GM12872 (cell line): ENCODE results near the gene CPAMD8.

Experiments used
- TF ChIP-seq, protein P1 (sequence below): IDR thresholded peaks from 3 replicates; pipeline ENCODE4 v1.5.1; 2011; ENCODE audit warnings: low read depth, mild to moderate bottlenecking, low read length, moderate library complexity; ENCODE audit not compliant: insufficient read depth

Gene CPAMD8

DNA sequence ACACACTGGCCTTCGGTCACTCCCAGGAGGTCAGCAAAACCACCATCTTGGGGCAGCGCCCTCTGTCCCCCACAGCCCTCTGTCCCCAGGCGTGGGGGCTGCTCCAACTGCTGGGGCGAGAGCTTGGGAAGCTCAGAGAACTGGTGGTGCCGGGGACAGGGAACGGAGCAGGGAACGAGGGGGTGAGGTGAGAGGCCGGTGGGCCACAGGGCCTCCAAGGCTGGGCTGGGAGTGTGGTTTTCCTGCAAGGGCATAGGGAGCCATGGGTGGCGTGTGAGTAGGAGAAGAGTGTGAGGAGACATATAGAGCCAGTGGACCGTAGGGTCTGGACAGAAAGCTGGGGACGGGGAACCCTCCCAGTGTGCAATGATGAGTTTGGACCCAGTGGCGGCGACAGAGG lies 103.7 kb downstream of the CPAMD8 start:
- TF ChIP-seq, protein P1, sequence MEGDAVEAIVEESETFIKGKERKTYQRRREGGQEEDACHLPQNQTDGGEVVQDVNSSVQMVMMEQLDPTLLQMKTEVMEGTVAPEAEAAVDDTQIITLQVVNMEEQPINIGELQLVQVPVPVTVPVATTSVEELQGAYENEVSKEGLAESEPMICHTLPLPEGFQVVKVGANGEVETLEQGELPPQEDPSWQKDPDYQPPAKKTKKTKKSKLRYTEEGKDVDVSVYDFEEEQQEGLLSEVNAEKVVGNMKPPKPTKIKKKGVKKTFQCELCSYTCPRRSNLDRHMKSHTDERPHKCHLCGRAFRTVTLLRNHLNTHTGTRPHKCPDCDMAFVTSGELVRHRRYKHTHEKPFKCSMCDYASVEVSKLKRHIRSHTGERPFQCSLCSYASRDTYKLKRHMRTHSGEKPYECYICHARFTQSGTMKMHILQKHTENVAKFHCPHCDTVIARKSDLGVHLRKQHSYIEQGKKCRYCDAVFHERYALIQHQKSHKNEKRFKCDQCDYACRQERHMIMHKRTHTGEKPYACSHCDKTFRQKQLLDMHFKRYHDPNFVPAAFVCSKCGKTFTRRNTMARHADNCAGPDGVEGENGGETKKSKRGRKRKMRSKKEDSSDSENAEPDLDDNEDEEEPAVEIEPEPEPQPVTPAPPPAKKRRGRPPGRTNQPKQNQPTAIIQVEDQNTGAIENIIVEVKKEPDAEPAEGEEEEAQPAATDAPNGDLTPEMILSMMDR, result no peak

DNA sequence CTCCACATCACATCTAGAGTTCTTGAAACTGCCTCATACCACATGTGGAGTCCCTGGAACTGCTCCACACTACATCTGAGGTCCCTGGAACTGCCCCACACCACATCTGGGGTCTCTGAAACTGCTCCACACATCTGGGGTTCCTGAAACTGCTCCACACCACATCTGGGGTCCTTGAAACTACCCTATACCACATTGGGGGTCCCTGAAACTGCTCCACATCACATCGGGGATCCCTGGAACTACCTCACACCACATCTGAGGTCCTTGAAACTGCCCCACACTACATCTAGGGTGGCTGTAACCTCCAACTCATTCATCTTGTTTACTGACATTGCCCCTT lies 104.0 kb downstream of the CPAMD8 start:
- TF ChIP-seq, protein P1, result no peak

DNA sequence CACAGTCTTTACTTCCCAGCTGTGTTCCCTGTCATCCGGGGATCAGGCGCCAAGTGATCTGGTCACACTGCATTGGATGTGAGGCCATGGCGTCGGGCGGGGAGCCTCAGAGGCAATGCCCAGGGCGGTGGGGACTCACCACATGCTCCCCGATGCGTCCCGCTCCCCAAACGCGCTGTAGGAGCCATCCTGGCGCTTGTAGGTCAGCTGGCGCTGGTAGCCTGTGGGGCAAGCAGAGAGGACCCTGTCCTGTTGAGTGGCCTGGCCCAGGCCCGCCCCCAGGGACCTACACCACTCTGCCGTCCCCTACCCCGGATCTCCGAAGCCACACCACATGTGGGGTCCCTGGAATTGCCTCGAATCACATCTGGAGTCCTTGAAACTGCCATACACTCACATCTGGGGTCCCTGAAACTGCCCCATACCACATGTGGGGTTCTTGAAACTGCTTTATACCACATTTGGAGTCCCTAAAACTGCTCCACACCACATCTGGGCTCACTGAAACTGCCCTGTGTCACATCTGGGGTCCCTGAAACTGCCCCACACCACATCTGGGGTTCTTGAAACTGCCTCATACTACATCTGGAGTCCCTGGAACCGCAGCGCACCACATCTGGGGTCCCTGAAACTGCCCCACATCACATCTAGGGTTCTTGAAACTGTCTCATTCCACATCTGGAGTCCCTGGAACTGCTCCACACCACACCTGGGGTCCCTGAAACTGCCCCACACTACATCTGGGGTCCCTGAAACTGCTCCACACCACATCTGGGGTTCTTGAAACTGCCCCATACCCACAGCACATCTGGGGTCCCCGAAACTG lies 104.6 kb downstream of the CPAMD8 start:
- TF ChIP-seq, protein P1, result no peak

DNA sequence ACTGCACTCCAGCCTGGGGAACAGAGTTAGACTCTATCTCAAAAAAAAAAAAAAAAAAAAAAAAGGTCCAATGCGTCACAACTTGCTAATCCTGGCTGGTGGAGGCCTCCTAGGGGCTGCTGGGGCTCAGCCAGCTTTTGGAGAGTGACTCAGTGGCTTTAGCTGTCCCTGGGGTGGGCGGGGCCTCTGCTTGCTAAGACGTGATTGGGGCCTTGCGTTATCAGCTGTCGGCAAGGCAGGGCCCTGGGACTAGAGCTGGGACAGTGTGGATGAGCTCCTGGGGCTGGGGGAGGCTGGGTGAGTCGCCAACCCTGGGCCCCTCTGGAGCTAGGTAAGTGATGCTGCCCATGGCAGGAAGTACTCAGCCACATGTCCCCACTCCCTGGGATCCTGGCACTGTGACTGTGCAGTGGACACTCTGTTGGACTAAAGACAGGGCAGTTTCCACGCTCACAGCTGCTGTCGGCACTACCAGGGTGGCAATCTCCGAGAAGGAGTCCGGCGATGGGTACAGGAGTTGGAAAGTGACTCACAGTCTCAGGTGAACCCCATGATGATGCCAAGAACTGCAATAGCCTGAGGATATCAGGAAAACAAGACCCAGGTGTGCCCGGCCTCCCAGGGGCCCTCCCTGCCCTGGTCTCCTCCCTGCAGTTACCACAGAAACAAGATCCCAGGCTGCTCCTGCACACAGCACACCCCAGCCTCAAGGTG lies 105.6 kb downstream of the CPAMD8 start:
- TF ChIP-seq, protein P1, result no peak

DNA sequence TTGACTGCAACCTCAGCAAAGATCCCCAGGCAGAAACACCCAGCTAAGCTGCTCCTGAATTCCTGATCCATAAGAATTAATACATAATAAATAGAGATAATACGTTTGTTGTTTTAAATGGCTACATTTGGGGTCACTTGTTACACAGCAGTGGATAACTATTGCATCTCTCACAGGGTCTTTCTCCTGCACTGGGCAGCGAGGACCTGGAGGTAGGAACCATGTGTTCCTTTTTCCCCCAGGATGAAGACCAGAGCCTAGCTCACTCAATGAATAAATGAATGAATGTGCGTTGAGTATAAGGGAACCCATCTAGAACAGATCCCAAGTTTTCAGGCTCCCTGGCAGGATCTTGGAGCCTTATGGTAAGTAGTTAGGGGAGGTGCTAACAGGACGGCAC lies 107.1 kb downstream of the CPAMD8 start:
- TF ChIP-seq, protein P1, result no peak

DNA sequence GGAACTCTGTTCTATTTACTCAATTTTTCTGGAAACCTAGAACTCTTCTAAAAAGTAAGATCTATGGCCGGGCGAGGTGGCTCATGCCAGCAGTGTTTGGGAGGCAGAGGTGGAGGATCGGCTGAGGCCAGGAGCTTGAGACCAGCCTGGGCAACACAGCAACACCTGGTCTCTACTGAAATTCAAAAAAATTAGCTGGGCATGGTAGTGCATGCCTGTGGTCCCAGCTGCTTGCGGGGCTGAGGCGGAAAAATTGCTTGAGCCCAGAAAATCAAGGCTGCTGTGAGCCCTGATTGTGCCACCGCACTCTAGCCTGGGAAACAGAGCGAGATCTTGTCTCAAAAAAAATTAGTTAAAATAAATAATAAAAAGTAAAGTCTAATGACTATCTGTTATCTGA lies 109.2 kb downstream of the CPAMD8 start:
- TF ChIP-seq, protein P1, result no peak

DNA sequence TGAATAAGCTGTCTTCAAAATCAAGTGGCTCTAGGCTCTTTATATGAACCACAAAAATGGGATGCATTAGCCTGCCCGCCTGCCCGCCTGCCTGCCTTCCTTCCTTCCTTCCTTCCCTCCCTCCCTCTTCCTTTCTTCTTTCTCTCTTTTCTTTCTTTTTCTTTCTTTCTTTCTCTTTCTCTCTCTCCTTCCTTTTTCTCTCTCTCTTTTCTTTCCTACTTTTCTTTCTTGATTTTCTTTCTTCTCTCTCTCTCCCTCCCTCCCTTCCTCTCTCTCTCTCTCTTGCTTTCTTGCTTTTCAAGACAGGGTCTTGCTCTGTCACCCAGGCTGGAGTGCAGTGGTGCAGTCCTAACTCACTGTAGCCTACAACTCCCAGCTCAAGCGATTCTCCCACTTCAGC lies 110.9 kb downstream of the CPAMD8 start:
- TF ChIP-seq, protein P1, result no peak
